H1 (cell line): Measurements from ENCODE around the gene DBP. TPM values are rescaled to one million over a fixed set of nuclear protein-coding genes. Genes with fewer than 3 reads are reported as not detected.

Experiments used
- NANOG ChIP-seq: IDR thresholded peaks from 2 replicates; pipeline ENCODE4 v1.6.1; 2011; ENCODE audit warnings: low read length, low read depth, mild to moderate bottlenecking, inconsistent platforms; ENCODE audit not compliant: insufficient read depth, poor library complexity, severe bottlenecking
- PHF8 ChIP-seq: fragments of 200-600 bp; sonication (generic); conservative IDR thresholded peaks from 2 replicates; pipeline ENCODE4 v1.7.1; 2012; ENCODE audit warnings: low read depth, mild to moderate bottlenecking, inconsistent platforms, low read length, moderate library complexity
- TBP ChIP-seq: IDR thresholded peaks from 2 replicates; pipeline ENCODE4 v1.6.1; 2011; ENCODE audit warnings: low read depth, low read length, improper control_type of control experiment
- ZNF274 ChIP-seq: IDR thresholded peaks from 2 replicates; pipeline ENCODE4 v1.7.0; 2012; ENCODE audit warnings: low read length, borderline replicate concordance; ENCODE audit errors: extremely low read depth
- polyA plus RNA-seq, 7 experiments: library from polyadenylated mRNA; depleted of rRNA in 3 of 7; stranded (reverse) in 5 of 7; unstranded in 2 of 7; fragments of >200 nt in 5 of 7; fragments of 200-250 nt in 2 of 7; gene quantifications; 1 replicate in 5 of 7; 2 replicates in 1 of 7; 4 replicates in 1 of 7; pipeline versions ENCODE4 v1.2.1 to v1.2.3, GENCODE V29; 2011 to 2013; ENCODE audit warnings: missing spikeins in 2 of 7, mixed read lengths in 2 of 7
- total RNA-seq: library from RNA; stranded (reverse); fragmentation: NEBNext Ultra II Directional; extraction: Animal tissue kit (Norgen Biotek cat#: 25700); gene quantifications from 2 replicates; pipeline ENCODE4 v1.2.1, GENCODE V29; 2021

Gene DBP
- total and polyA plus RNA-seq, 2 of the 8 experiments (the other 6 are each of a cell fraction or from before 2014, with no cell fraction given) = 7.5 to 8.3 TPM

DNA sequence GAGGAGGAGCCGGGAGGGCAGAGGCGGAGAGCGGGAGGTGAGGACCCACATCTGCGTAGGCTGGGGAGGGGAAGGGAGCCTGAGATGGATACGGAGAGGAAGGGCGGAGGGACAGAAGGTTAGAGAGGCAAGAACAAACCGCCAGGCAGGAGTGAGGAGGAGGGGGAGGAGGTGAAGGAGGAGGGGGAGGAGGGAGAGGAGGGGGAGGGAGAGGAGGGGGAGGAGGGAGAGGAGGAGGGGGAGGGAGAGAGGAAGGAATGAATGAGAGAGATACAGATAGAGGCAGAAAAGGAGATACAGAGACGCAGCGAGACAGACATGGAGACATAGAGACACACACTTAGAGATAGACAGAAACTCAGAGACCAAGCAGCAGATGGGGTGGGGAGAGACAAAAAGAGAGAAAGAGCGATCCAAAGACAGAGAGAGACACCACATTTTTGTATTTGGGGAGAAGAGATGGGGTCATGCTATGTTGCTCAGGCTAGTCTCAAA lies 9.6 kb upstream of the DBP start (continued):
- TF ChIP-seq ZNF274 = no peak
- no peak for TF ChIP-seq PHF8
- peak; percentile 12; the same call in 1 of the 2 replicates for TF ChIP-seq TBP
- no peak for TF ChIP-seq NANOG
